ENCODE data around the gene AFDN.

- no peak for TF ChIP-seq CTCF (IDR thresholded peaks at IDR 0.05; ENCODE audit: low read depth, low read length)
- TF ChIP-seq POLR2A (IDR thresholded peaks at IDR 0.05; ENCODE audit: extremely low read depth, insufficient read length): no peak
- TF ChIP-seq MYC (IDR thresholded peaks at IDR 0.05; ENCODE audit: low read depth, low read length): no peak
Observed at GRCh38 chr6:167944130-167944529, 117.4 kb downstream of the AFDN start.
